Peyer's patch (tissue), 4 donors: Measurements from ENCODE around the gene TUBE1.

Source experiments
- POLR2A ChIP-seq, 2 donors: fragments of 450-650 bp; IDR thresholded peaks; one replicate each; pipeline ENCODE4 v1.5.1; 2017; ENCODE audit warnings: antibody characterized with exemption in 2 of 2, mild to moderate bottlenecking in 2 of 2, moderate library complexity in 2 of 2
- TF ChIP-seq, protein P1 (sequence below), 6 experiments: fragments of 450-650 bp in 4 of 6; fragments of 200-600 bp in 2 of 6; sonication (generic) in 1 of 6; IDR thresholded peaks; one replicate each; pipeline ENCODE4 v1.5.1; 2017 to 2019; ENCODE audit warnings: antibody characterized with exemption in 6 of 6, mild to moderate bottlenecking in 3 of 6, moderate library complexity in 1 of 6

DNA sequence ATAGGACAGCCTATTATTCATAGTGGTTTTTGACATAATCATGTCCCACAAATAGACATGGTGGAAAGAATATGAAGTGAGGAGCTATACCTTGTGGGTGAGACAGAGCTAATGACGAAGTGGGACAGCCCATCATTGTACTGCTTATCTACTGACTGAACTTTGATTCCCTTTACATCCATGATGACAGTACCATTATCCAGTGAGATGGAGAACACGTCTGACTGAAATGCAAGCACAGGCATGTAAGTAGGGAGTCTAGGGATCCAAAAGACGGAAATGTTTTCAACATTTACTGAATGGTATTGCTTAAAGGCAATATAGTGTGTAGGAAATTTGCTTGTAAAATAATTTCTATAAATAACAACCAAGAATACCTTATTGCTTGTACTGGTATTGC, 43.6 kb upstream of the TUBE1 start:
- TF ChIP-seq, protein P1, sequence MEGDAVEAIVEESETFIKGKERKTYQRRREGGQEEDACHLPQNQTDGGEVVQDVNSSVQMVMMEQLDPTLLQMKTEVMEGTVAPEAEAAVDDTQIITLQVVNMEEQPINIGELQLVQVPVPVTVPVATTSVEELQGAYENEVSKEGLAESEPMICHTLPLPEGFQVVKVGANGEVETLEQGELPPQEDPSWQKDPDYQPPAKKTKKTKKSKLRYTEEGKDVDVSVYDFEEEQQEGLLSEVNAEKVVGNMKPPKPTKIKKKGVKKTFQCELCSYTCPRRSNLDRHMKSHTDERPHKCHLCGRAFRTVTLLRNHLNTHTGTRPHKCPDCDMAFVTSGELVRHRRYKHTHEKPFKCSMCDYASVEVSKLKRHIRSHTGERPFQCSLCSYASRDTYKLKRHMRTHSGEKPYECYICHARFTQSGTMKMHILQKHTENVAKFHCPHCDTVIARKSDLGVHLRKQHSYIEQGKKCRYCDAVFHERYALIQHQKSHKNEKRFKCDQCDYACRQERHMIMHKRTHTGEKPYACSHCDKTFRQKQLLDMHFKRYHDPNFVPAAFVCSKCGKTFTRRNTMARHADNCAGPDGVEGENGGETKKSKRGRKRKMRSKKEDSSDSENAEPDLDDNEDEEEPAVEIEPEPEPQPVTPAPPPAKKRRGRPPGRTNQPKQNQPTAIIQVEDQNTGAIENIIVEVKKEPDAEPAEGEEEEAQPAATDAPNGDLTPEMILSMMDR (IDR thresholded peaks at IDR 0.05), result no peak
- no peak for TF ChIP-seq POLR2A (IDR thresholded peaks at IDR 0.05)
